ENCODE measurements around the gene AGTR2.
"Not testable (repeated sequence)": the region's sequence is repeated elsewhere in the genome, so short reads cannot be mapped to it uniquely, and the experiment has no call there.

AGTR2 gene

GRCh38 chrX:116170511-116170910 lies at the start of gene AGTR2:
TSS of gene AGTR2 (plus strand) at chrX:116170744. CDS start at chrX:116172281, 1,537 bp downstream.
- no peak for DNase-seq

GRCh38 chrX:116135277-116135676 lies 35.3 kb upstream of the AGTR2 start:
- DNase-seq: no peak

GRCh38 chrX:116141270-116141669 lies 29.3 kb upstream of the AGTR2 start:
- DNase-seq: not testable (repeated sequence)

GRCh38 chrX:116142976-116143375 lies 27.6 kb upstream of the AGTR2 start:
- no peak for DNase-seq

- DNase-seq: no peak
These were observed 2.4 kb downstream of the AGTR2 start for GRCh38 chrX:116172976-116173375.

GRCh38 chrX:116181300-116181699 lies 10.8 kb downstream of the AGTR2 start:
- no peak for DNase-seq

GRCh38 chrX:116185163-116185562 lies 14.6 kb downstream of the AGTR2 start:
- no peak for DNase-seq

- DNase-seq: no peak
These were observed 24.1 kb downstream of the AGTR2 start for GRCh38 chrX:116194649-116195048.

GRCh38 chrX:116198235-116198634 lies 27.7 kb downstream of the AGTR2 start:
- DNase-seq: no peak

- no peak for DNase-seq
These were observed 28.3 kb downstream of the AGTR2 start for GRCh38 chrX:116198810-116199209.

GRCh38 chrX:116204932-116205331 lies 34.4 kb downstream of the AGTR2 start:
- DNase-seq: no peak

GRCh38 chrX:116213262-116213661 lies 42.7 kb downstream of the AGTR2 start:
- DNase-seq: no peak

GRCh38 chrX:116217080-116217479 lies 46.5 kb downstream of the AGTR2 start:
- not testable (repeated sequence) for DNase-seq
